Glutamatergic neuron (in vitro differentiated cells): ENCODE data around the gene CPSF6. TPM values are rescaled to one million over a fixed set of nuclear protein-coding genes. Genes with fewer than 3 reads are reported as not detected.

Source experiments
- DNase-seq: peaks from one replicate; pipeline ENCODE4 v3.0.0; 2022
- H3K27ac Mint-ChIP-seq: one replicate; pipeline ENCODE4 v1.8.0; 2020; ENCODE audit warnings: mild to moderate bottlenecking, mixed read lengths, inconsistent platforms; ENCODE audit not compliant: unreplicated experiment
- H3K27me3 Mint-ChIP-seq: one replicate; pipeline ENCODE4 v1.8.0; 2020; ENCODE audit warnings: mild to moderate bottlenecking, moderate library complexity, mixed read lengths, inconsistent platforms; ENCODE audit not compliant: unreplicated experiment
- H3K36me3 Mint-ChIP-seq: one replicate; pipeline ENCODE4 v1.8.0; 2020; ENCODE audit warnings: mild to moderate bottlenecking, mixed read lengths, inconsistent platforms; ENCODE audit not compliant: unreplicated experiment
- H3K4me1 Mint-ChIP-seq: one replicate; pipeline ENCODE4 v1.8.0; 2020; ENCODE audit warnings: mild to moderate bottlenecking, low read depth, mixed read lengths, inconsistent platforms; ENCODE audit not compliant: unreplicated experiment
- H3K4me3 Mint-ChIP-seq: one replicate; pipeline ENCODE4 v1.8.0; 2020; ENCODE audit warnings: mild to moderate bottlenecking, mixed read lengths, inconsistent platforms; ENCODE audit not compliant: unreplicated experiment
- H3K9me3 Mint-ChIP-seq: one replicate; pipeline ENCODE4 v1.8.0; 2020; ENCODE audit warnings: mild to moderate bottlenecking, moderate library complexity, mixed read lengths, inconsistent platforms; ENCODE audit not compliant: unreplicated experiment
- microRNA-seq: library from miRNA; unstranded; fragments of <30 nt; microRNA quantifications from one replicate; pipeline ENCODE4, GENCODE V29; 2020; ENCODE audit not compliant: unreplicated experiment
- total RNA-seq: library from RNA; stranded (reverse); fragmentation: NEBNext Ultra II Directional; extraction: Animal tissue kit (Norgen Biotek cat#: 25700); gene quantifications from one replicate; pipeline ENCODE4 v1.2.1, GENCODE V29; 2021; ENCODE audit not compliant: unreplicated experiment
- TF ChIP-seq, protein P1 (sequence below): fragments of 200-600 bp; sonication (generic); IDR thresholded peaks from one replicate; pipeline ENCODE4 v1.5.0; 2021; ENCODE audit not compliant: partially characterized antibody, unreplicated experiment

Gene CPSF6
- total RNA-seq, 1 donor from 2014 or later: 167 TPM

DNA sequence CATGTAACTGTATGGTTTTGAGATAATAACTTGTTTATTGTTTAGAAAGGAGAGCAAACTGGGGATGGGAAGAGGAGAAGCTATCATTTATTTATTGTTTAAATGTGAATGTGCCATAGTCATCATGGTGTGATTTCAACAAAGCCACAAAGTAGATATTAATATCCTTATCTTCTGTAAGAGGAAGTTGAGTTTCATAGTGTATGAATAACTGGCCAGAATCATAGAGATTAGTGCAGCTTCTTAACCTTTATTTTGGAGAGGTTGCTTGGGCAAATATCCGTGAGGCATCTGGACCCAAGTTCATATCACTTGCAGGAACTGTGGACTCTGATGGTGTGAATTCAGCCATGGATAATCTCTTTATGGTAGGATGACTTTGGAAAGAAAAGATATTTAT lies 82.0 kb downstream of the CPSF6 start:
- Mint-ChIP-seq H3K36me3 (peaks cover 24% of the 10 kb centered on the region), H3K4me1 (no peaks in the 10 kb centered on the region), H3K9me3 (peaks cover 8% of the 10 kb centered on the region), H3K27me3 (no peaks in the 10 kb centered on the region), H3K4me3 (no peak overlapping the region), H3K27ac (no peak overlapping the region)
- no peak for DNase-seq
- TF ChIP-seq, protein P1, sequence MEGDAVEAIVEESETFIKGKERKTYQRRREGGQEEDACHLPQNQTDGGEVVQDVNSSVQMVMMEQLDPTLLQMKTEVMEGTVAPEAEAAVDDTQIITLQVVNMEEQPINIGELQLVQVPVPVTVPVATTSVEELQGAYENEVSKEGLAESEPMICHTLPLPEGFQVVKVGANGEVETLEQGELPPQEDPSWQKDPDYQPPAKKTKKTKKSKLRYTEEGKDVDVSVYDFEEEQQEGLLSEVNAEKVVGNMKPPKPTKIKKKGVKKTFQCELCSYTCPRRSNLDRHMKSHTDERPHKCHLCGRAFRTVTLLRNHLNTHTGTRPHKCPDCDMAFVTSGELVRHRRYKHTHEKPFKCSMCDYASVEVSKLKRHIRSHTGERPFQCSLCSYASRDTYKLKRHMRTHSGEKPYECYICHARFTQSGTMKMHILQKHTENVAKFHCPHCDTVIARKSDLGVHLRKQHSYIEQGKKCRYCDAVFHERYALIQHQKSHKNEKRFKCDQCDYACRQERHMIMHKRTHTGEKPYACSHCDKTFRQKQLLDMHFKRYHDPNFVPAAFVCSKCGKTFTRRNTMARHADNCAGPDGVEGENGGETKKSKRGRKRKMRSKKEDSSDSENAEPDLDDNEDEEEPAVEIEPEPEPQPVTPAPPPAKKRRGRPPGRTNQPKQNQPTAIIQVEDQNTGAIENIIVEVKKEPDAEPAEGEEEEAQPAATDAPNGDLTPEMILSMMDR: no peak

Small RNA genes within 50 kb of the gene (microRNA-seq; reads per million reads assigned to microRNA genes)
- not detected for gene MIR1279

Other genes starting within 250 kb of the CPSF6 start
- 0.37 TPM for gene LYZ, start 108.8 kb downstream of the CPSF6 start, total RNA-seq
- 27.3 TPM for gene YEATS4, start 120.2 kb downstream of the CPSF6 start, total RNA-seq
- gene FRS2, start 230.8 kb downstream of the CPSF6 start, total RNA-seq: 26.7 TPM